HG02759 (cell line): ENCODE data around the gene DCBLD1.

Experiments used
- ATAC-seq: cut with Tn5 transposase; IDR thresholded peaks from one replicate; pipeline ENCODE4 v1.9.1; 2021; ENCODE audit warnings: mild to moderate bottlenecking, moderate library complexity; ENCODE audit not compliant: unreplicated experiment

DCBLD1 gene

GRCh38 chr6:117553142-117553541 is 70.7 kb downstream of the DCBLD1 start:
- no peak for ATAC-seq

DNA sequence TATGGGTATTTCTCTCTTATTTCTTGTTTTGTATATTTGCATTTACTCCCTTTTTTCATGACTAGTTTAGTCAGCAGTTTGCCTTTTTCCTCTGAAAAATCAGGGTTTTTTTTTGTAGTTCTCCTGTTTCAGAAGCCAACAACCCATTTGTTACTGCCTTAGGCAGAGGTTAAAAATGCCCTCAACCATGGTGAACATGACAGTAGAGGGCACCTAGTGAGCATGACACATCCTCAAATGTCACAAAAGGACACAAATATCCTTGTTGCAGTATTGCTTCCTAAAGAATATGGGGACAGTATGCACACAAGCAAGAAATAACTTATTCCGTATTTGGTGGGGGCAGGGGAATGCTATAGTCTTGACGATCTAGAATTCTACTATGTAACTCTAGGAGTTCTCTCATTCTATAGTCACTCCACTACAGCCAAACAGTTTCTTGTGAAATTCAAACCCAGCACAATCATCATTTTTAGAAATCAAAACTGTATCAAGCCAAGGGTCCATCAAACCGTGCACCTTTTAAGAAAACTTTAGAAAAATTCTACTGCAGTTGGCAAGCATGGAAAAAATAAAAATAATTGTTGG is 72.9 kb downstream of the DCBLD1 start:
- no peak for ATAC-seq

GRCh38 chr6:117555882-117556498 is 73.5 kb downstream of the DCBLD1 start:
- ATAC-seq = peak; percentile 43

DNA sequence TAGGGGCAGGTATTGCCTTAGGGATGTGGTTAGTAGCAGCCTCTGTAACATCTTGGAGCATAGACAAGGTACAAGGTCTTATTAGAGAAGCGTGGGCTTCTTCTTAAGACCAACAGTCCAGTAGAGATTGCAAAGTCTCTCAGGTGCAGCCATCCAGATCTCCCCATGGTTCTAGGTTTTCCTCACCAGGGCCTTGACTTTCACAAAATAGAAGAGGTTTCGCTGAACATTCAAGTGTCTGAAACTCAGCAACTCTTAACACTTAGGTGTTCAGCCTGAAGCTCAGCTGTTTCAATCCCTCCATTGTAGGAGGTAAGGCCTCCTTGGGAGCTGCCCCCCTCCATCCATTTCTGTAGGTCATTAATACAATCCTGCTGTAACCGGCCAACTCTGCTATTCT is 75.5 kb downstream of the DCBLD1 start:
- ATAC-seq = no peak

DNA sequence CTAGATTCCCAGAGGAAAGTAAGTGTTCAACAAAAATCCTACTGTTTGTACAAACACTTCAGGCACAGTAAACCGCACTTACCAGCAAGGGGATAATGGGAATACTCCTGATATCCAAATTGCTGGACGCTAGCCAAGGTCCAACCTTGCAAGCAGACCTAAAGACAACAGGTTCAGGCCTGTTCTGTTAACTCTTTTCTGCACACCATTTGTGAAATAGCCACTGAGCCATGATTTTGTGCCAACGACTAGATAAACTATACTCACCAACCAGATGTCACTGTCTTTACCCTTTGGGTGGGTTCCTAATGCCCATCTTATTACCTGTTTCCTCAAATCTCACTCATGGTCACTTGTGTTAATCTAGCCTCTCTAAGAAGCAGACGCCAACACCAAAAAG is 76.3 kb downstream of the DCBLD1 start:
- no peak for ATAC-seq

GRCh38 chr6:117559299-117559698 is 76.8 kb downstream of the DCBLD1 start:
- no peak for ATAC-seq

GRCh38 chr6:117561128-117561527 is 78.7 kb downstream of the DCBLD1 start:
- no peak for ATAC-seq

DNA sequence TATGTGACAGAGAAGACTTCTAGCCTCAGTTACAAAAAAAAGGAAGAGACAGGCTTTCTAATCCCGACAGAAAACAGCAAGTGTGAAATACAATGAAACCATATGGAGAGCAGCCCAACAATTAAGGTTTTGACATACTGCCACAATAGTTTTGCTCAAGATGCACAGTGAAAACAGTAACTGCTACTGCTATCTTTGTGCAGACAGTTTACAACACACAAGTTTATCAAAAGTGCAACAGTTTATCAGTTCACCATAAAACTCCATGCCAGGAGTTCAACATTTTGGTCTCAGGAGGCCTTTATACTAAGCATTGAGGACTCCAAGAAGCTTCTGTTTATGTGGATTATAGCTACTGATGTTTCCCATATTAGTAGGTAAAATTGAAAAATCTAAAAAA is 82.2 kb downstream of the DCBLD1 start:
- ATAC-seq = no peak

DNA sequence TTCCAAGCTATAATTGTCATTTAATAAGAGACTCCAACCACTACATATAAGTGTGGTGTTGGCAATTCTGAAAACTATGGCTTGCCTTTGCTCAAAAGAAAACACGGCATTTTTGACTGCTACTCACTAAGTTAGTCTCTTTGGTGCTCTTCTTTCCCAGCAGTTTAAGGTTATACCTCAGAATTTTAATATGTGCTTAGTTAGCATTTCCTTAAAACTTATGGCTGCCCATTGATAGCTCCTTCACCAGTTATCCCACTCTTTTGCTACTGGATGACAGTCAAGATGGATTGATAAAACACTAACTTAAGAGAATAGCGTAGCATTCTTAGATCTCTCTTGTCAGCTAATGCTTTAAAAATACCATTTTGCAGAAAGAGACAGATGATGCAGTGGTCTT is 85.8 kb downstream of the DCBLD1 start:
- no peak for ATAC-seq

DNA sequence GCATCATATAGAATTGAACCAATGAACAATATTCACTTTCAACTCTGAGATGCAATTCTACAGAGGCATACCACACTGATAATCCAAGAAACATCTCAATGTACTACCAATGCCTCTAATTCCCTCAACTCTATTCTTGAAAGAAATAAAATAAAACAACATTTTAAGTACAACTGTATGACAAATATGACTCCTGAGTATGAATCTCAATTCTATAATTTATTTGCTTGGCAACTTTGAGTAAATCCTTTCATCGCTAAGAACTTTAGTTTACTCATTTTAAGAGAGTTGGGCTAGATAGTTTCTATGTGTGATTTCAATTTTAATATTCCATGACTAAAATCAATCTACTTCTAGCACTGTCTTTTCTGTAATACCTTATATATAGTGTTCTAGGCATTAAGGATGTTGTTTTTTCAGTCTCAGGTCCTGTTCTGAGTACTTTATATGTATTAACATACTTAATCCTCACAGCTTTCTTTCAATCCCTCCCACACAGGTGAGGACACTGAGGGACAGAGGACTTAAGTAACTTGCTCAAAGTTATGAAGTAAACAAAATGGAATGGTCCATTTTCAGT is 86.4 kb downstream of the DCBLD1 start:
- ATAC-seq = no peak

GRCh38 chr6:117573006-117573680 is 90.7 kb downstream of the DCBLD1 start:
- no peak for ATAC-seq

- ATAC-seq = no peak
Measured at GRCh38 chr6:117574198-117574597, 91.7 kb downstream of the DCBLD1 start.

DNA sequence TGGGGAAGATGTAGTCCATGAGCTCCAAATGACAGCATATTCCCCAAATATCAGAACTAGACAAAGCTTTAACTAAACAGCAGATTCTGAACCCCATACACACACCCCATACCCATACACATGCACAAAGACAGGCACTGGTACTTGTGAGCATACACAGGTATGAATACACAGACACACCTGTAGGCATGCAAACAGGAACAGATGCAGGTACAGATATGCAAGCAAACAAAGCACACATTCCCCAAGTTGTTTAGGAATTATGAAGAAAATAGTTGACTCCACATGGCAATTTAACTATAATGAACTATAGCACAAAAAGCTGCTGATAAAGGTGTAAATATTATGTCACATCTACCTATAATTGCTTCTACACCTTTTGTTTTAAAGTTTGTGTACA is 103.2 kb downstream of the DCBLD1 start:
- ATAC-seq = no peak

DNA sequence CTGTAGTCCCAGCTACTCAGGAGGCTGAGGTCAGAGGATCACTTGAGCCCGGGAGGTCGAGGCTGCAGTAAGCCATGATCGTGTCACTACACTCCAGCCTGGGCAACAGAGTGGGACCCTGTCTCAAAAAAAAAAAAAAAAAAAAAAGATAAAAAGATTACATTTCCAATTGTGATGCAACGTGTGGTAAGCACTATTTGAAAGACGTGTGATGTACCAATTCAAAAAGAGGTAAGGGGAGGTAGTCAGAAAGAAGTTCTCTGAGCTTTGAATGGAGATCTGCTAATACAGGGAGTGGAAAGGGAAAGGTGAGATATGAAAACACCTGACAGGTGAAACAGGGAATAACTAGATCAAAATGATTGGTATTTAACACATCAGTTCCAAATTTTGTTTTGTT is 108.0 kb downstream of the DCBLD1 start:
- ATAC-seq = no peak

GRCh38 chr6:117591405-117591804 is 108.9 kb downstream of the DCBLD1 start:
- no peak for ATAC-seq

- no peak for ATAC-seq
Measured at GRCh38 chr6:117592983-117593759, 110.7 kb downstream of the DCBLD1 start.

GRCh38 chr6:117595099-117595923 is 112.8 kb downstream of the DCBLD1 start:
- ATAC-seq = no peak

DNA sequence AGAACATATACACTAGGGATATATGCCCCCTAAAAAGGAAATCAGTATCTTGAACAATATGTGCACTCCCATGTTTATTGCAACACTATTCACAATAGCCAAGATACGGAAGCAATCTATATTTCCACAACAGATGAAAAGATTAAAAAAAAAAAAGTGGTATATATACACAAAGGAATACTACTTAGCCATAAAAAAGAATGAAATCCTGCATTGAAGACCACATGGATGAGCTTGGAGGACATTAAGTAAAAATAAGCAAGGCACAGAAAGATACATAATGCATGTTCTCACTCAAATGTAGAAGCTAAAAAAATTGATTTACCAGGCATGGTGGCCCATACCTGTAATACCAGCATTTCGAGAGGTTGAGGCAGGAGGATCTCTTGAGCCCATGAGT is 115.3 kb downstream of the DCBLD1 start:
- no peak for ATAC-seq
